ENCODE results near the gene ACOT6. TPM values are rescaled to one million over a fixed set of nuclear protein-coding genes. Genes with fewer than 3 reads are reported as not detected.
"Not testable (repeated sequence)": the region's sequence is repeated elsewhere in the genome, so short reads cannot be mapped to it uniquely, and the experiment has no call there.

ACOT6 gene
- polyA plus RNA-seq, 1 experiment, result not detected

DNA sequence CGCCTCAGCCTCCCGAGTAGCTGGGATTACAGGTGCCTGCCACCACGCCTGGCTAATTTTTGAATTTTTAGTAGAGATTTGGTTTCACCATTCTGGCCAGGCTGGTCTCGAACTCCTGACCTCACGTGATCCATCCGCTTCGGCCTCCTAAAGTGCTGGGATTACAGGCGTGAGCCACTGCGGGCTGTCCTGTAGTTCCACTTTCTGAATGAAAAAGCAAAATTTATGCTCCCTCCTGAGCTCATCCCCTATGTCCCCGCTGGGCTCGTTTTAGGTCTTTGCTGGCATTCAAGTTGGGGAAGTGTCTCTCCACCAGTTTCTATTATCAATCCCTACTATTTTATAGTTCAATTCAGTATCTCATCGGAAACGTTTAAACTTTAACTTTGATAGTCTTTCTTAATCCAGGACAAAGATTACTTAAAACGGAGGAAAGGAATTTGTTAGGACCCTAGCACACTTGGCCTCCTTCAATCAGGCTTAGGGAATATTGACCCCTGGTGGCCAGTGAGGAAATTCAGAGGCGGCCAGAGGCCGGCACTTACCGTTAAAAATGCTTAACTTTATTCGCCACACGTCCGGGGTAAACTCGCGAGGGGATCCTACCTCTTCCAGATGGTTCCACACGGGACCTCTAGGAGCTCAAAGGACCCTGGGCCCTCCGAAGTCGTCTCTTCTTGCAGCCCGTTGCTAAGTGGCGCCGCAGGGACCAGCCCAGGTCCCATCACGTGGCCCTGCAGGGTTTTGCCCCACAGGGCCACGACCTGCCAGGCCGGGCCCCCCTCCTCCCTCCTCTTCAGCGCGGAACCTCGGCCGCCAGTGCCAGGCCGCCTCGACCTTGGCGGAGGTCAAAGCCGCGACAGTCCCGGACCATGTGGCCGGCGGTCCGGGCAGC, 21.0 kb downstream of the ACOT6 start:
- TF ChIP-seq, protein P1, sequence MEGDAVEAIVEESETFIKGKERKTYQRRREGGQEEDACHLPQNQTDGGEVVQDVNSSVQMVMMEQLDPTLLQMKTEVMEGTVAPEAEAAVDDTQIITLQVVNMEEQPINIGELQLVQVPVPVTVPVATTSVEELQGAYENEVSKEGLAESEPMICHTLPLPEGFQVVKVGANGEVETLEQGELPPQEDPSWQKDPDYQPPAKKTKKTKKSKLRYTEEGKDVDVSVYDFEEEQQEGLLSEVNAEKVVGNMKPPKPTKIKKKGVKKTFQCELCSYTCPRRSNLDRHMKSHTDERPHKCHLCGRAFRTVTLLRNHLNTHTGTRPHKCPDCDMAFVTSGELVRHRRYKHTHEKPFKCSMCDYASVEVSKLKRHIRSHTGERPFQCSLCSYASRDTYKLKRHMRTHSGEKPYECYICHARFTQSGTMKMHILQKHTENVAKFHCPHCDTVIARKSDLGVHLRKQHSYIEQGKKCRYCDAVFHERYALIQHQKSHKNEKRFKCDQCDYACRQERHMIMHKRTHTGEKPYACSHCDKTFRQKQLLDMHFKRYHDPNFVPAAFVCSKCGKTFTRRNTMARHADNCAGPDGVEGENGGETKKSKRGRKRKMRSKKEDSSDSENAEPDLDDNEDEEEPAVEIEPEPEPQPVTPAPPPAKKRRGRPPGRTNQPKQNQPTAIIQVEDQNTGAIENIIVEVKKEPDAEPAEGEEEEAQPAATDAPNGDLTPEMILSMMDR (IDR thresholded peaks at IDR 0.05; ENCODE audit: low read depth, low read length), result peak; percentile 92
- Histone ChIP-seq H3K27ac (ENCODE audit: low read depth, low read length) (no peak overlapping the region), H3K27me3 (ENCODE audit: control insufficient read depth, insufficient read depth, low read length) (no peaks in the 10 kb centered on the region), H3K4me3 (ENCODE audit: low read depth, low read length) (peak overlapping the region; percentile 46), H3K9me3 (ENCODE audit: control insufficient read depth, insufficient read depth, low read length) (no peaks in the 10 kb centered on the region)
- ChIA-PET CTCF (interaction anchor here (0.5 to 3.4 kb wide), 35 partner anchors 10 to 461 kb away, joined by 3 to 86 read pairs (median 4); partner anchors contain the start of genes ACOT1, ACOT2, ACOT6 and DNAL1), POLR2A (interaction anchor here (1.0 kb wide), 1 partner anchor 32 kb away, joined by 3 read pairs; no protein-coding TSS in a partner anchor)
- peak; percentile 37 for DNase-seq (ENCODE audit: low read depth, low spot score)

DNA sequence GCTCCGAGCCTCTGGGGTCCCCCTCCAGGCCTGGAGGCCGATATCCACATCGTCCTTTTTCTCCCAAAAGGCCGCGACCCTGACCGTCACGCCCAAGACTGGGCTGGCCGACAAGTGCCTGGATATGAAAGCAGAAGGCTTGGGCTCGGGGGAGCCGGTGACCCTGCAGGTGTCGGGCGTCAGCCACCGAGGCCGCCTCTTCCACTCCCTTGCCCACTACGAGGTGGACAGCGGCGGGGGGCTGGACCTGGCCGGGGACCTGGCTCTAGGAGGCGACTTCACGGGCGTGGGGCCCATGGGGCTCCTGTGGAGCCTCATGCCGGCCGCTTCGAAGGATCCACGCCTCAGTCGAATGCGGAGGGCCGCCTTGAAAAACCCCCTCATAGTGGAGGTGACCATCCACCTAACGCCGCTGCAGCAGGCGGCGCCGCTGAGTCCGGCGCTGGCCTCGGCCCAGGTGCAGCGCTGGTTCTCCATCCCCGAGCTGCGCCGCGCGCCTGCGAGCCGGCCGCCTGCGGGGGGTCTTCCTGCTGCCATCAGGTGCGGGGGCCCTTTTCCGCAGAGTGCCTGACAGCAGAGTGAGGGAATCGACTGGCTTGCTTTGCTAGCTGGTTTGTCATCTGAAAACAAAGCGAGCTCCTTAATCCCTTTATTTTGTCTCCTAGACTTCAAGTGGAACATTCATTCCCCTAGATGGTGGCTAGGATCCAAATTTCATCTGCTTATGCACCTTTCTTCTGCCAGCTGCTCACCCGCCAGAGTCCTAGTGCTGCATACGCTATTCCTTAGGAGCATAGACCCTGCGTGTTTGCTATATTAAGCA, 21.9 kb downstream of the ACOT6 start:
- DNase-seq (ENCODE audit: low read depth, low spot score), result no peak

DNA sequence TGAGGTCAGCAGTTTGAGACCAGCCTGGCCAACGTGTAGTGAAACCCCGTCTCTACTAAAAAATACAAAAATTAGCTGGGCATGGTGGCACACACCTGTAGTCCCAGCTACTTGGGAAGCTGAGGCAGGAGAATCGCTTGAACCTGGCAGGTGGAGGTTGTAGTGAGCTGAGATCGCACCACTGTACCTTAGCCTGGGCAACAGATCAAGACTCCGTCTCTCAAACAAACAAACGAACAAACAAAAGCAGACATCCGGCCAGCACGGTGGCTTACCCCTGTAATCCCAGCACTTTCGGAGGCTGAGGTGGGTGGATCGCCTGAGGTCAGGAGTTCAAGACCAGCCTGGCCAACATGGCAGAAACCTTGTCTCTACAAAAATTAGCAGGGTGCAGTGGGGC, 24.0 kb downstream of the ACOT6 start:
- H3K9me3 ChIP-seq (ENCODE audit: control insufficient read depth, insufficient read depth, low read length); H3K27ac ChIP-seq (ENCODE audit: low read depth, low read length); POLR2A ChIA-PET; H3K27me3 ChIP-seq (ENCODE audit: control insufficient read depth, insufficient read depth, low read length); DNase-seq (ENCODE audit: low read depth, low spot score); H3K4me3 ChIP-seq (ENCODE audit: low read depth, low read length): not testable (repeated sequence)
- CTCF ChIA-PET, result interaction anchor here (1.1 kb wide), 1 partner anchor 128 kb away, joined by 6 read pairs; no protein-coding TSS in a partner anchor

More for the DNA sequence above, 21.9 kb downstream of the ACOT6 start:
- ChIA-PET POLR2A (no interaction called here), CTCF (interaction anchor here (0.5 to 3.4 kb wide), 22 partner anchors 10 to 339 kb away, joined by 3 to 86 read pairs (median 4); partner anchors contain the start of genes ACOT1, ACOT2, ACOT6 and DNAL1)
- Histone ChIP-seq H3K27ac (ENCODE audit: low read depth, low read length) (peak overlapping the region; percentile 11), H3K27me3 (ENCODE audit: control insufficient read depth, insufficient read depth, low read length) (no peaks in the 10 kb centered on the region), H3K4me3 (ENCODE audit: low read depth, low read length) (peak overlapping the region; percentile 46; the same call in 1 of the 2 replicates), H3K9me3 (ENCODE audit: control insufficient read depth, insufficient read depth, low read length) (no peaks in the 10 kb centered on the region)
- TF ChIP-seq, protein P1 (IDR thresholded peaks at IDR 0.05; ENCODE audit: low read depth, low read length), result peak; percentile 28; the same call in 1 of the 2 replicates

DNA sequence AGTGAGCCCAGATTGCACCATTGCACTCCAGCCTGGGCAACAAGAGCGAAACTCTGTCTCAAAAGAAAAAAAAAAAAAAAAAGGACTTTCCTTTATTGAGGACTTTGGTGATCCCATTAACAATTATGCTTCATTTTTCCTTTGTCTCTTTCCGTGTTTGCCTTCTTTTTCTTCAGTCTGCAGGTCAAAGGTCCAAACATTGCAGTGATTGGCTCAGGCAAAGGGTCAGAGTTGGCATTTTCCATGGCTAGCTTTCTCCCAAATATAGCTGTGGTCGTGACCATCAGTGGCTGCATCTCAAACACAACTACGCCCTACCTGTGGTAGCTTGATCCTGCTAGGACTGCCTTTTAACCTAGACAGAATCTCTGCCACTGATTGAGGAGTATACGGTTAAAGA, 25.5 kb downstream of the ACOT6 start:
- no peaks in the 10 kb centered on the region for H3K27me3 ChIP-seq (ENCODE audit: control insufficient read depth, insufficient read depth, low read length)
- H3K27ac ChIP-seq (ENCODE audit: low read depth, low read length), result no peak overlapping the region
- ChIA-PET POLR2A (interaction anchor here (0.6 kb wide), 1 partner anchor 68 kb away, joined by 4 read pairs; no protein-coding TSS in a partner anchor), CTCF (interaction anchor here (0.6 kb wide), 1 partner anchor 371 kb away, joined by 3 read pairs; no protein-coding TSS in a partner anchor)
- TF ChIP-seq, protein P1 (IDR thresholded peaks at IDR 0.05; ENCODE audit: low read depth, low read length), result no peak
- H3K4me3 ChIP-seq (ENCODE audit: low read depth, low read length), result no peak overlapping the region
- no peak for DNase-seq (ENCODE audit: low read depth, low spot score)
- H3K9me3 ChIP-seq (ENCODE audit: control insufficient read depth, insufficient read depth, low read length), result no peaks in the 10 kb centered on the region

DNA sequence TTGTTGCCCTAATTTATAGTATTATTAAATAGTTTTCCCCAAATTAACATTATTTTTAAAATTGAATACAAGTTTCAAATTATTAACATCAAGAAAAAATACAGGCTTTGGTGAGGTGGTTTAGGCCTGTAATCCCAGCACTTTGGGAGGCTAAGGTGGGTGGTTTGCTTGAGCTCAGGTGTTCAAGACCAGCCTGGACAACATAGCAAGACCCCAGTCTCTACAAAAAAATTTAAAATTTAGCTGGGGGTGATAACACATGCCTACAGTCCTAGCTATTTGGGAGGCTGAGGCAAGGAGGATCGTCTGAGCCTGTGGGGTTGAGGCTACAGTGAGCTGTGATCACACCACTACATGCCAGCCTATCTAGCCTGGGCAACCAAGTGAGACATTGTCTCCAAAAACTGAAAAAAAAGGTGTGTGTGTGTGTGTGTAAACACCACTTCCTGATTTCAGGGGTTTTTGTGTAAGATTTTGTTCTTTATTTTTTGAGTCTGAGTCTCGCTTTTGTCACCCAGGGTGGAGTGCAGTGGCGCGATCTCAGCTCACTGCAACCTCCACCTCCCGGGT, 28.6 kb downstream of the ACOT6 start:
- ChIA-PET POLR2A (no interaction called here), CTCF (interaction anchor here (0.7 to 1.8 kb wide), 2 partner anchors 21 to 37 kb away, joined by 4 to 6 read pairs; no protein-coding TSS in a partner anchor)
- TF ChIP-seq, protein P1 (IDR thresholded peaks at IDR 0.05; ENCODE audit: low read depth, low read length), result no peak
- H3K27ac ChIP-seq (ENCODE audit: low read depth, low read length), result no peak overlapping the region
- DNase-seq (ENCODE audit: low read depth, low spot score), result no peak
- no peak overlapping the region for H3K4me3 ChIP-seq (ENCODE audit: low read depth, low read length)
- H3K9me3 ChIP-seq (ENCODE audit: control insufficient read depth, insufficient read depth, low read length), result no peaks in the 10 kb centered on the region
- no peaks in the 10 kb centered on the region for H3K27me3 ChIP-seq (ENCODE audit: control insufficient read depth, insufficient read depth, low read length)
